OCI-LY7 (cell line): ENCODE results near the gene FNDC10.

Experiments used
- EZH2phosphoT487 ChIP-seq: fragments of 200-600 bp; sonication (generic); IDR thresholded peaks from 2 replicates; pipeline ENCODE4 v1.6.1; 2018; ENCODE audit warnings: low read depth, borderline replicate concordance, mild to moderate bottlenecking, mixed run types, antibody characterized with exemption, low read length, moderate library complexity, mixed read lengths
- TF ChIP-seq, protein P1 (sequence below): fragments of 200-600 bp; sonication (generic); conservative IDR thresholded peaks from 2 replicates; pipeline ENCODE4 v1.5.1; 2014; ENCODE audit warnings: mild to moderate bottlenecking, antibody characterized with exemption, low read length, moderate library complexity, mixed read lengths

DNA sequence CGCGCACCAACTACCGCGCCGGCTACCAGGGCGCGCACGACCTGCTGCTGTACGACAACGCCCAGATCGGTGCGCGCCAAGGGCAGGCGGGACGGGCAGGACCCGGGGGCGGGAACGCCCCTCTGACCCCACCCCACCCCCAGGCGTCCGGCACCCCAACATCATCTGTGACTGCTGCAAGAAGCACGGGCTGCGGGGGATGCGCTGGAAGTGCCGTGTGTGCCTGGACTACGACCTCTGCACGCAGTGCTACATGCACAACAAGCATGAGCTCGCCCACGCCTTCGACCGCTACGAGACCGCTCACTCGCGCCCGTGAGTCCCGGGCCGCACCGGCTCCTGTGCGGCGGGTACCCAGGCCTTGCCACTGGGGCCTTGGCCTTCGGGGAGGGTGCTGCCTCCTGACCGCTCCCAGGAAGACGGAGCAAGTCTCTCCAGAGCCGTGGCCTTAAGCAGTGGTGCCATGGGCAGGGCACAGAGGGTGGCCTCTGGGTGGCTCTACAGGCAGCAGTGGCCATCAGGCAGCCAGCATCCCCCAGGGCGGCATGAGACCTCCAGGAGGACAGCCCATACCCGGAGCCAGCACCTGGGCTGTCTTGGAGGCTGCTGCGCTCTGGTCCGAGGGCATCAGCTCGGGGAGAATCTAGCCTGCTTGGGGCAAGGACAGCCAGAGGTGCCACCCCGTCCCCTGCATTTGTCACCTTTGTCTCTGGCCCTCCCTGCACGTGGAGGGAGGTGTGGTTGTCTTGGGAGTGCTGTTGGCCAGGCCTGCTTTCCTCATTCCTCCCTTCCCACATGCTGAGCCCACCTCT, 23.9 kb upstream of the FNDC10 start:
- TF ChIP-seq, protein P1, sequence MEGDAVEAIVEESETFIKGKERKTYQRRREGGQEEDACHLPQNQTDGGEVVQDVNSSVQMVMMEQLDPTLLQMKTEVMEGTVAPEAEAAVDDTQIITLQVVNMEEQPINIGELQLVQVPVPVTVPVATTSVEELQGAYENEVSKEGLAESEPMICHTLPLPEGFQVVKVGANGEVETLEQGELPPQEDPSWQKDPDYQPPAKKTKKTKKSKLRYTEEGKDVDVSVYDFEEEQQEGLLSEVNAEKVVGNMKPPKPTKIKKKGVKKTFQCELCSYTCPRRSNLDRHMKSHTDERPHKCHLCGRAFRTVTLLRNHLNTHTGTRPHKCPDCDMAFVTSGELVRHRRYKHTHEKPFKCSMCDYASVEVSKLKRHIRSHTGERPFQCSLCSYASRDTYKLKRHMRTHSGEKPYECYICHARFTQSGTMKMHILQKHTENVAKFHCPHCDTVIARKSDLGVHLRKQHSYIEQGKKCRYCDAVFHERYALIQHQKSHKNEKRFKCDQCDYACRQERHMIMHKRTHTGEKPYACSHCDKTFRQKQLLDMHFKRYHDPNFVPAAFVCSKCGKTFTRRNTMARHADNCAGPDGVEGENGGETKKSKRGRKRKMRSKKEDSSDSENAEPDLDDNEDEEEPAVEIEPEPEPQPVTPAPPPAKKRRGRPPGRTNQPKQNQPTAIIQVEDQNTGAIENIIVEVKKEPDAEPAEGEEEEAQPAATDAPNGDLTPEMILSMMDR = no peak
- TF ChIP-seq EZH2phosphoT487 = no peak
